ENCODE results near the gene PTH2.

DNA sequence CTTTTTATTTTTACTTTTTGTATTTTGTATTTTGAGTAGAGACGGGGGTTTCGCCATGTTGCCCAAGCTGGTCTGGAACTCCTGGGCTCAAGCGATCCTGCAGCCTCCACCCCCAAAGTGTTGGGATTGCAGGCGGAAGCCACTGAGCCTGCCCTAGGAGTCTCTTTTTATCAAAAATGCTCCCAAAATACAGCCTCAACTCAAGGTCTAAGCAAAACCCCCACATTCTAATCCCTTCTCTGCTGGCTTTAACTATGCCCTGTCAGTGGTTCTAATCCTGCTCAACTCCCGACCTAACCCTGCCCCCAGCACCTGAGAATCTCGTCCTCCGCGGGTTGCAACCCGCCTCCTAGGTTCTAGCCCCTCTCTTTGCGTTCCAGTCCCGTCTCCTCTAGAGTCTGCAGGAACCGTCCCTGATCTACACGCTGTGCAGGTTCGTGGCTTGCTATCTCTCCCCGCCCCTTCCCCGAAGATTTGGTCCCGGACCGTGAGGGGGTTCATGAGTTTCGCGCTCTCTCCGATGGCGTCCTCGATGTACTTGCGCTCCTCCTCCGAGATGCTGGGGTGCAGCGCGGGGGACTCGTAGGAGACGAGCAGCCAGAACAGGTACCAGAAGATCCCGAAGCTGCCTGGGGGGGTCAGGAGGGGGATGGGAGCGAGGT lies 10.1 kb upstream of the PTH2 start:
- no peak for TF ChIP-seq CTCF (IDR thresholded peaks at IDR 0.05)
- no peak for TF ChIP-seq POLR2AphosphoS5 (IDR thresholded peaks at IDR 0.05)
- TF ChIP-seq POLR2A (IDR thresholded peaks at IDR 0.05) = no peak

Data from prostate gland (tissue), 2 donors.